ENCODE results near the gene TRAPPC14.

The TRAPPC14 gene

DNA sequence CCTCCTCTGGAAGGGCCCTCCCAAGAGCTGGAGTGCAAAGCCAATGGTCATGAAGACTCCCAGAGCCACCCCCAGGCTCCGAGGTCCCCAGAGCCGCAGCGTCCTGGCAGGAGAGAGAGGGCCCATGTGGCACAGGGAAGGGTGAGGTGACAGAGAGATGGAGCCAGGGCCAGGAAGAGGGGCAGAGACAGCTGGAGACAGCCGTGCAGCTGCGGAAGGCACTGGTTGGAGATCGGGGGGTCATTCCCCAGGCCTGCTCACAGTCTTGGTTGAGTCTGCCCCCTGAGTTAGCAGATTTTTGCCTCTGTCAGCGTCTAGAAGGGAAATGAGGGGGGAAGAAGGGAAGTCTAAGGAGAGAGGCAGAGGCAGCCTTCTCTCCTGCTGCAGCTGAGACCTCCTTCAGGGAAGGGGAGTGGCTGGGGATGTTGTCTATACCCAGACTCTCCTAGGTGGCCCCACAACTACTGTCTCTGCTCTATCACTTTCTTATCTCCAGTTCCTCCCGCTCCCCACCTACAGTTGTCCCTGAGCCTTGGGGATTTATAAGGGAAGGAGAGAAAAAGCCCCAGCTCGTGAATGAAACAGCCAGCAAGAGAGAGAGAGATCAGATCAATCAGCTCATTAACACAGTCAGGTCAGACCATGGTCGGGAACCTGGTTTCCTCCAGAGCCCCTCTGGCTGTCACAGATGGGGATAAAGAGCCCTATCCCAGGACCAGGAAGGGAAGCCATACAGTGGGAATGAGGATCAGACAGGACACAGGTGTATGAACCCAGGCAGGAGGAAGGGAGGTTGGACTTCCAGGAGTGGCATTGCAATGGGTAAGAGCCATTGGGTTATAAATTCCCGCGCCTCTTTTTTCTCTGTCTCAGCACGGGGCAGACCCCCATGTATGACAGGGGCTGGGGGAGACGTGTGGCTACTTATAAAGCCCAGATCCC is 8.7 kb upstream of the TRAPPC14 start:
- TF ChIP-seq, protein P1, sequence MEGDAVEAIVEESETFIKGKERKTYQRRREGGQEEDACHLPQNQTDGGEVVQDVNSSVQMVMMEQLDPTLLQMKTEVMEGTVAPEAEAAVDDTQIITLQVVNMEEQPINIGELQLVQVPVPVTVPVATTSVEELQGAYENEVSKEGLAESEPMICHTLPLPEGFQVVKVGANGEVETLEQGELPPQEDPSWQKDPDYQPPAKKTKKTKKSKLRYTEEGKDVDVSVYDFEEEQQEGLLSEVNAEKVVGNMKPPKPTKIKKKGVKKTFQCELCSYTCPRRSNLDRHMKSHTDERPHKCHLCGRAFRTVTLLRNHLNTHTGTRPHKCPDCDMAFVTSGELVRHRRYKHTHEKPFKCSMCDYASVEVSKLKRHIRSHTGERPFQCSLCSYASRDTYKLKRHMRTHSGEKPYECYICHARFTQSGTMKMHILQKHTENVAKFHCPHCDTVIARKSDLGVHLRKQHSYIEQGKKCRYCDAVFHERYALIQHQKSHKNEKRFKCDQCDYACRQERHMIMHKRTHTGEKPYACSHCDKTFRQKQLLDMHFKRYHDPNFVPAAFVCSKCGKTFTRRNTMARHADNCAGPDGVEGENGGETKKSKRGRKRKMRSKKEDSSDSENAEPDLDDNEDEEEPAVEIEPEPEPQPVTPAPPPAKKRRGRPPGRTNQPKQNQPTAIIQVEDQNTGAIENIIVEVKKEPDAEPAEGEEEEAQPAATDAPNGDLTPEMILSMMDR (IDR thresholded peaks at IDR 0.05; ENCODE audit: unreplicated experiment in 3 of 3), result no peak
- H3K27me3 Mint-ChIP-seq (ENCODE audit: low read depth), result peaks cover 36% of the 10 kb centered on the region
- no peaks in the 10 kb centered on the region for H3K9me3 Mint-ChIP-seq
- no peaks in the 10 kb centered on the region for H3K36me3 Mint-ChIP-seq (ENCODE audit: low read depth)
- H3K27ac Mint-ChIP-seq, result peak overlapping the region; percentile 92 to 96 (median 95)
- H3K4me3 Mint-ChIP-seq, result peak overlapping the region; percentile 81 to 88 (median 82)
- peaks cover 38% of the 10 kb centered on the region for H3K4me1 Mint-ChIP-seq

DNA sequence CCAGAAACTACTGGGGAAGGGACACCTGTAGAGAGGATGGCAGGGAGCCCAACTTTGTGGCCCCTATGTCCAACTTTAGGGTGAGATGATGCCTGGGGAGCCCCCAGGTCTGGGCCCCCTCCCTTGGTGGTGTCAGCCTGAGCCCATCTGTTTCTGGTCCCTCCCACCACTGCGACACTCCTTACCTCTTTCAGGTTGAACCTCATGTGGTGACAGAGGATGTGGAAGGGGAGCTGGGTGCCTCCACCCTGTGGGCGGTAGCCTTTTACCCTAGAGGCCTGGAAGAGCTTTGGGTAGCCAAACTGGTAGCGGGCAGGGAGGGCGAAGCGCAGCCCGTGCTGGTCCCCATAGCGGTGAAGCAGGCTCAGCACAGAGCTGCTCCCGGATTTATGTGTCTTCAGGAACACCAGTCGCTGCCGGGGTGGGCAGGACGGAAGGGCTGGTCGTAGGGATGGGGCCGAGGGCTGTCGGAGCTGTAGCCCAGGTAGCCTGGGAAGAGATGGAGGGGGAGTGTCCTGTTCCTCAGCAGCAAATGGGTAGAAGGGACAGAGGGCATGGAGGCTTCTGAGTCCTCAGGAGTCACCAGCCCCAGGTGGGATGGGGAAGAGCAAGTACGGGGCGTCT is 7.9 kb upstream of the TRAPPC14 start:
- H3K4me3 Mint-ChIP-seq, result peak overlapping the region; percentile 81 to 88 (median 82)
- peaks cover 38% of the 10 kb centered on the region for H3K4me1 Mint-ChIP-seq
- TF ChIP-seq, protein P1 (IDR thresholded peaks at IDR 0.05; ENCODE audit: unreplicated experiment in 3 of 3), result no peak
- no peaks in the 10 kb centered on the region for H3K9me3 Mint-ChIP-seq
- H3K36me3 Mint-ChIP-seq (ENCODE audit: low read depth), result no peaks in the 10 kb centered on the region
- H3K27me3 Mint-ChIP-seq (ENCODE audit: low read depth), result peaks cover 31% of the 10 kb centered on the region
- peak overlapping the region; percentile 92 to 96 (median 95) for H3K27ac Mint-ChIP-seq

DNA sequence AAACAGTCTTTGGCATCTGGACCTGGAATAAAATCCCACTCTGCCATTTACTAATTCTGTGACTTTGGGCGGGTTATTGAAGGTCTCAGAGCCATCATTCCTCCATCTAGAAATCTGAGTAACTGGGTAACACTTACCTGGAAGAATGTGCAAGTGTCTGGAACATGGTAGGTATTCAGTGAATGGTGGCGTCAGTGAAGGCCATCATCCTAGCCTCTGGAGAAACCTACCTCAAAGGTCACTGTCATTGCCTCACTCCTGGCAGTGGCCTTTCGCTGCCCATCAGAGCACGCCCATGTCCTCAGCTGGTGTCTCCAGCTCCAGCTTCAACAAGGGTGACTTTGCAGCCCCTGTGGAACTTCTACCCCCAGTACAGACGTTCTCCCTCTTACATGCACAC is 5.3 kb upstream of the TRAPPC14 start:
- Mint-ChIP-seq H3K4me3 (no peak overlapping the region), H3K27ac (no peak overlapping the region), H3K27me3 (ENCODE audit: low read depth) (peaks cover 23% of the 10 kb centered on the region), H3K4me1 (peaks cover 33% of the 10 kb centered on the region), H3K9me3 (no peaks in the 10 kb centered on the region), H3K36me3 (ENCODE audit: low read depth) (no peaks in the 10 kb centered on the region)
- TF ChIP-seq, protein P1 (IDR thresholded peaks at IDR 0.05; ENCODE audit: unreplicated experiment in 3 of 3), result no peak

DNA sequence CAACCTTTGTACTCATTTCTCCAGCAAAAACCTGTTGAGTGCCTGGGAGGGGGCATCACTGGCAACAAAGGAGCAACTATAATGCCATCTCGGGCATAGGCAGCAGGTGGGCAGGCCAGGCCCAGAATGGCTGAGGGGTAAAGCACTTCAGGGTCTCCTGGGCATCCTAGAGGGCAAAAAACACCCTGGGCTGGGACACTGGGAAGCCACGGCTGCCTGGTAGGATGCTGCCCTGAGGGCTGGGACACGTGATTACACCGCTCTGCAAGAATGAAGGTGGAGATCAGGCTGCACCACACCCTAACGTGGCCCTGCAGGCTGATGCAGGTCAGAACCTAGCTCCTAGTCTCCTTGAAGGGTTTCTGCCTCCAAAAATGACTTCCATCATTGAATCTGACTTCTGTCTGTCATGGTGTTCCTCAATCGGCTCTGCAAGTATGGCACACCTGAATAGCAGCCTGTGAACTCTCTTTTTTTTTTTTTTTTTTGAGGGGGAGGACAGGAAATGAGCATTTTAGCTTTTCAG is 4.5 kb upstream of the TRAPPC14 start:
- TF ChIP-seq, protein P1 (IDR thresholded peaks at IDR 0.05; ENCODE audit: unreplicated experiment in 3 of 3), result no peak
- no peak overlapping the region for H3K4me3 Mint-ChIP-seq
- H3K9me3 Mint-ChIP-seq, result no peaks in the 10 kb centered on the region
- peaks cover 15% of the 10 kb centered on the region for H3K27me3 Mint-ChIP-seq (ENCODE audit: low read depth)
- peaks cover 27% of the 10 kb centered on the region for H3K4me1 Mint-ChIP-seq
- H3K36me3 Mint-ChIP-seq (ENCODE audit: low read depth), result no peaks in the 10 kb centered on the region
- peak overlapping the region in 1 of 3 experiments; percentile 19 for H3K27ac Mint-ChIP-seq

DNA sequence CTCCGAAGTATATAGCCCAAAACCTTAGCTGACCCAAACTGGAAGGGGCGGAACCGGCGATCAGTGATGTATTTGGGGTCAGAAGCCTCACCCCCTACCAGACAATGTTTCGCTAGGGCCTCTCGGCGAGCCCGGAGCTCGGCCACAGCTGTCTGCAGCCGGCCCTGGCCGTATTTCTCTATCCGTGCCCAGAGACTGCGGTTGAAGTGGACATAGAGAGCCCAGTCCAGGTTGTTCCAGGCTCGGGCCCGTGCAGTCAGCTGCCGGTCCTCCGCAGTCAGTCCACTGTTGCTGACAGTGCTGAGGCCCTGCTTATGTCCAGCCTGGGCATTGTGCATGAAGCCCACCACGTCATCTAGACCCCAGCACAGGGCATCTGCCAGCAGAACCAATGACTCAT is 1.5 kb upstream of the TRAPPC14 start:
- Mint-ChIP-seq H3K36me3 (ENCODE audit: low read depth) (peaks cover 3% of the 10 kb centered on the region), H3K9me3 (no peaks in the 10 kb centered on the region), H3K4me1 (peaks cover 15% of the 10 kb centered on the region), H3K27me3 (ENCODE audit: low read depth) (no peaks in the 10 kb centered on the region), H3K27ac (peak overlapping the region in 2 of 3 experiments; percentile 70 to 90), H3K4me3 (peak overlapping the region; percentile 85 to 88 (median 85))
- TF ChIP-seq, protein P1 (IDR thresholded peaks at IDR 0.05; ENCODE audit: unreplicated experiment in 3 of 3), result no peak
